Measurements from ENCODE around the gene KANSL3.

- TF ChIP-seq CTCF (IDR thresholded peaks at IDR 0.05) (no peak), POLR2AphosphoS5 (IDR thresholded peaks at IDR 0.05) (no peak), POLR2A (IDR thresholded peaks at IDR 0.05) (no peak)
Measured at GRCh38 chr2:96685577-96686459, 47.7 kb upstream of the KANSL3 start.
